HCT116 (cell line): ENCODE data around the gene RPTOR. TPM values are rescaled to one million over a fixed set of nuclear protein-coding genes. Genes with fewer than 3 reads are reported as not detected.

Source experiments
- ATAC-seq: fragments of 200-7000 bp; cut with Tn5 transposase; 2 replicates; pipeline ENCODE4 v1.9.1; 2020; ENCODE audit warnings: mild to moderate bottlenecking, moderate library complexity
- BruUV-seq: library from RNA; stranded (reverse); fragments of 400-500 nt; replicated peaks from 2 replicates; lab custom pipeline; 2021; lab: Mats Ljungman, UMichigan
- CTCF ChIA-PET: fragments of 300-600 bp; sonication (Branson Sonifier 250); formaldehyde crosslinking; loops from one replicate; lab custom pipeline; 2021; ENCODE audit warnings: antibody characterized with exemption; lab: Charles Lee
- POLR2A ChIA-PET: fragments of 300-600, 350-600 bp; sonication (Branson Sonifier 250); formaldehyde crosslinking; loops from one replicate; lab custom pipeline; 2021; ENCODE audit warnings: antibody characterized with exemption; lab: Charles Lee
- RAD21 ChIA-PET, 2 experiments: fragments of 300-600 bp; sonication (Branson Sonifier 250); formaldehyde crosslinking; loops; one replicate each; lab custom pipeline; 2023; ENCODE audit warnings: low total read pairs in 2 of 2; ENCODE audit not compliant: uncharacterized antibody in 2 of 2, unreplicated experiment in 2 of 2, low non-redundant PET in 1 of 2; lab: Charles Lee
- DNase-seq: peaks from one replicate; pipeline ENCODE4 v3.0.0-alpha.2; 2010; ENCODE audit warnings: low read depth, low spot score
- H2AFZ ChIP-seq: fragments of 200-600 bp; shearing (Covaris generic), sonication (generic); 2 replicates; pipeline ENCODE4 v1.6.1; 2017; ENCODE audit warnings: low read depth, mixed run types, mixed read lengths, antibody characterized with exemption, low read length; ENCODE audit not compliant: poor library complexity, severe bottlenecking
- H3K27ac ChIP-seq: 2 replicates; pipeline ENCODE4 v1.5.1; 2012; ENCODE audit warnings: low read depth, low read length
- H3K27me3 ChIP-seq: fragments of 200-600 bp; sonication (generic); 2 replicates; pipeline ENCODE4 v1.6.1; 2016; ENCODE audit warnings: mixed run types, low read length, mixed read lengths; ENCODE audit not compliant: insufficient read depth
- H3K36me3 ChIP-seq, 2 experiments: fragments of 200-500 bp in 1 of 2; fragments of 200-600 bp in 1 of 2; sonication (Bioruptor generic) in 1 of 2; sonication (generic) in 1 of 2; 2 replicates each; pipeline versions ENCODE4 v1.5.1 to v1.6.1; 2014 to 2016; ENCODE audit warnings: low read length in 2 of 2, inconsistent platforms in 1 of 2, mixed read lengths in 1 of 2, mixed run types in 1 of 2; ENCODE audit not compliant: insufficient read depth in 2 of 2, control insufficient read depth in 1 of 2
- H3K4me1 ChIP-seq, 2 experiments: fragments of 200-600 bp in 1 of 2; sonication (generic) in 1 of 2; 2 replicates each; pipeline versions ENCODE4 v1.5.1 to v1.6.1; 2012 to 2017; ENCODE audit warnings: low read length in 2 of 2, inconsistent platforms in 1 of 2, mild to moderate bottlenecking in 1 of 2, mixed read lengths in 1 of 2, mixed run types in 1 of 2, moderate library complexity in 1 of 2; ENCODE audit not compliant: insufficient read depth in 2 of 2, control insufficient read depth in 1 of 2
- H3K4me2 ChIP-seq: fragments of 200-600 bp; sonication (generic); 2 replicates; pipeline ENCODE4 v1.6.1; 2017; ENCODE audit warnings: mixed run types, low read length, mixed read lengths
- H3K4me3 ChIP-seq, 2 experiments: fragments of 200-600 bp in 1 of 2; sonication (generic) in 1 of 2; replicated peaks in 1 of 2; 2 replicates each; pipeline ENCODE4 v1.5.1; 2011 to 2016; ENCODE audit warnings: low read length in 2 of 2, control low read depth in 1 of 2, low read depth in 1 of 2, mild to moderate bottlenecking in 1 of 2, mixed read lengths in 1 of 2, mixed run types in 1 of 2
- H3K79me2 ChIP-seq: fragments of 200-600 bp; sonication (generic); 2 replicates; pipeline ENCODE4 v1.6.1; 2017; ENCODE audit warnings: mild to moderate bottlenecking, mixed run types, low read length, moderate library complexity, mixed read lengths; ENCODE audit not compliant: insufficient read depth
- H3K9ac ChIP-seq: fragments of 200-600 bp; sonication (generic); 2 replicates; pipeline ENCODE4 v1.6.1; 2016; ENCODE audit warnings: low read length, mixed read lengths
- H3K9me2 ChIP-seq: fragments of 200-600 bp; sonication (generic), shearing (Covaris generic); 2 replicates; pipeline ENCODE4 v1.6.1; 2017; ENCODE audit warnings: mixed run types, mild to moderate bottlenecking, moderate library complexity; ENCODE audit not compliant: insufficient read depth
- H3K9me3 ChIP-seq, 2 experiments: fragments of 200-500 bp in 1 of 2; fragments of 200-600 bp in 1 of 2; sonication (Bioruptor generic) in 1 of 2; sonication (generic) in 1 of 2; 2 replicates each; pipeline ENCODE4 v1.6.1; 2014 to 2017; ENCODE audit warnings: low read length in 2 of 2, mixed read lengths in 2 of 2, inconsistent platforms in 1 of 2, low read depth in 1 of 2, mild to moderate bottlenecking in 1 of 2, mixed run types in 1 of 2, moderate library complexity in 1 of 2; ENCODE audit not compliant: control insufficient read depth in 1 of 2, insufficient read depth in 1 of 2
- H4K20me1 ChIP-seq: fragments of 200-600 bp; sonication (generic), shearing (Covaris generic); 2 replicates; pipeline ENCODE4 v1.6.1; 2017; ENCODE audit warnings: mixed run types, mild to moderate bottlenecking, moderate library complexity; ENCODE audit not compliant: insufficient read depth
- ATF3 ChIP-seq: IDR thresholded peaks from 2 replicates; pipeline ENCODE4 v1.6.1; 2012
- CBX3 ChIP-seq: IDR thresholded peaks from 2 replicates; pipeline ENCODE4 v1.6.1; 2012; ENCODE audit warnings: low read depth
- CEBPB ChIP-seq: IDR thresholded peaks from 2 replicates; pipeline ENCODE4 v1.6.1; 2012; ENCODE audit warnings: low read depth
- EGR1 ChIP-seq: IDR thresholded peaks from 2 replicates; pipeline ENCODE4 v1.6.1; 2012; ENCODE audit warnings: low read depth
- ELF1 ChIP-seq: IDR thresholded peaks from 2 replicates; pipeline ENCODE4 v1.6.1; 2012; ENCODE audit warnings: low read depth, borderline replicate concordance
- EZH2 ChIP-seq: fragments of 200-600 bp; sonication (generic); IDR thresholded peaks from 2 replicates; pipeline ENCODE4 v1.6.1; 2017; ENCODE audit warnings: antibody characterized with exemption, mixed run types
- EZH2phosphoT487 ChIP-seq: fragments of 200-600 bp; IDR thresholded peaks from 2 replicates; pipeline ENCODE4 v1.6.1; 2018; ENCODE audit warnings: antibody characterized with exemption, borderline replicate concordance
- FOSL1 ChIP-seq: IDR thresholded peaks from 2 replicates; pipeline ENCODE4 v1.6.1; 2012; ENCODE audit warnings: low read depth
- JUND ChIP-seq: IDR thresholded peaks from 2 replicates; pipeline ENCODE4 v1.6.1; 2012
- POLR2A ChIP-seq: IDR thresholded peaks from 2 replicates; pipeline ENCODE4 v1.7.0; 2011; ENCODE audit warnings: borderline replicate concordance; ENCODE audit not compliant: insufficient read depth, insufficient read length; ENCODE audit errors: extremely low read depth
- POLR2AphosphoS5 ChIP-seq: IDR thresholded peaks from 2 replicates; pipeline ENCODE4 v1.6.1; 2011; ENCODE audit warnings: mild to moderate bottlenecking, low read depth, low read length, moderate library complexity
- RAD21 ChIP-seq: IDR thresholded peaks from 2 replicates; pipeline ENCODE4 v1.6.1; 2012; ENCODE audit warnings: low read depth, mild to moderate bottlenecking
- SIN3A ChIP-seq: IDR thresholded peaks from 2 replicates; pipeline ENCODE4 v1.6.1; 2012; ENCODE audit warnings: low read depth
- SP1 ChIP-seq: IDR thresholded peaks from 2 replicates; pipeline ENCODE4 v1.6.1; 2012; ENCODE audit warnings: low read depth
- SRF ChIP-seq: IDR thresholded peaks from 2 replicates; pipeline ENCODE4 v1.6.1; 2012; ENCODE audit warnings: low read depth
- TCF7L2 ChIP-seq: IDR thresholded peaks from 2 replicates; pipeline ENCODE4 v1.7.0; 2011; ENCODE audit warnings: borderline replicate concordance, inconsistent platforms; ENCODE audit not compliant: insufficient read depth, insufficient read length; ENCODE audit errors: extremely low read depth
- ZFX ChIP-seq: fragments of 450-650 bp; IDR thresholded peaks from 2 replicates; pipeline ENCODE4 v1.6.1; 2017
- ZNF274 ChIP-seq: fragments of 200-500 bp; sonication (Bioruptor generic); IDR thresholded peaks from 2 replicates; pipeline ENCODE4 v1.6.1; 2014; ENCODE audit warnings: mild to moderate bottlenecking, low read depth, low read length, inconsistent platforms
- intact Hi-C: fragments of 100-400 bp; cut with micrococcal nuclease; formaldehyde crosslinking; loops from 2 replicates; pipeline ENCODE4 v1.10.0; 2022
- total RNA-seq: library from RNA; stranded (reverse); gene quantifications from one replicate; pipeline ENCODE4 v1.2.1, GENCODE V29; 2021; ENCODE audit not compliant: unreplicated experiment
- TF ChIP-seq, protein P1 (sequence below): IDR thresholded peaks from 2 replicates; pipeline ENCODE4 v1.6.1; 2012; ENCODE audit warnings: low read depth
- TF ChIP-seq, protein P2 (sequence below): IDR thresholded peaks from 2 replicates; pipeline ENCODE4 v1.6.1; 2012

Gene RPTOR
- total RNA-seq, 1 experiment from 2014 or later: 69.5 TPM

DNA sequence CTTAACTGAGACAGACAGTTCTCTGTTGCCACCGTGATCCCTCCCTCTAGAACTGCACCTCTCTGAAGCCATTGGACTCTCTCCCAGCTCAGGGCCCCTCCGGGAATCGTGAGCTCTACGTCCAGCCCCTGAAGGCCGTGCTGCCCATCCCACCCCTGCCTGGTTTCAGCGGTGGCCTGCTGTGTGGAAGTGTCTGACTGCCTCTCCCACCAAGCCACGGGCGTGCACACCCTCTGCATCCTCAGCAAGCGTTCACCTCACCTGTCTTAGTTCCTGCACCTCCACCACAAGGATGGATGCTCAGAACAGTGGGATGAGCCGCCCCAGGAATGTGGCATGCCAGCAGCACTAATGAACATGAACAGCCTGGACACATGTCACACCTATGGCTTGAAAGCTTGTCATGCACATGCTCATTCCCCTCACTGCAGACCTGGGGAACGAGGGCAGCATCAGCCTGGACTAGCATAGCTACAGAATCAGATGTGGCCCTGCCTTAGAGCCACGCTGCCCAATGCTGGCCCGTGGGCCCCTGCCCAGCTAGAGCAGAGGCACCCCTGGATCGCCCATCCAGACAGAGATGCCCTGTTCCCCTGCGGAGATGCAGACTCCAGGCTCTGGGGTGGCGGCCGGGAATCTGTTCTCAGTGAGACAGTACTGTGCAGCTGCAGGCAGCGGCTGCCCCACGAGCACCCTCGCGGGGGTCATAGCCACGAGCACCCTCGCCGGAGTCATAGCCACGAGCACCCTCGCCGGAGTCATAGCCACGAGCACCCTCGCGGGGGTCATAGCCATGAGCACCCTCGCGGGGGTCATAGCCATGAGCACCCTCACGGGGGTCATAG lies 373.3 kb downstream of the RPTOR start:
- ChIA-PET CTCF (no interaction called here), RAD21 (no interaction called here)
- Histone ChIP-seq H3K27me3 (no peaks in the 10 kb centered on the region), H3K4me1 (no peaks in the 10 kb centered on the region), H3K4me2 (no peak overlapping the region), H3K36me3 (peaks cover 4 to 20% of the 10 kb centered on the region in 2 experiments; a peak in 2 of 4 replicates), H2AFZ (no peak overlapping the region), H3K9me3 (peaks cover 21 to 22% of the 10 kb centered on the region in 2 experiments; a peak in 3 of 4 replicates), H3K9me2 (no peaks in the 10 kb centered on the region), H3K4me3 (no peak overlapping the region), H3K9ac (no peak overlapping the region), H3K79me2 (no peaks in the 10 kb centered on the region)
- ATAC-seq: no peak
- no TSS peak for BruUV-seq
- TF ChIP-seq SRF (no peak), ATF3 (no peak), SP1 (no peak), RAD21 (no peak), FOSL1 (no peak), POLR2A (no peak), POLR2AphosphoS5 (no peak), EZH2 (no peak), JUND (no peak), SIN3A (no peak), CBX3 (no peak), EGR1 (no peak), ELF1 (no peak), CEBPB (no peak), ZFX (no peak), ZNF274 (no peak), TCF7L2 (no peak), EZH2phosphoT487 (no peak)
- TF ChIP-seq, protein P1, sequence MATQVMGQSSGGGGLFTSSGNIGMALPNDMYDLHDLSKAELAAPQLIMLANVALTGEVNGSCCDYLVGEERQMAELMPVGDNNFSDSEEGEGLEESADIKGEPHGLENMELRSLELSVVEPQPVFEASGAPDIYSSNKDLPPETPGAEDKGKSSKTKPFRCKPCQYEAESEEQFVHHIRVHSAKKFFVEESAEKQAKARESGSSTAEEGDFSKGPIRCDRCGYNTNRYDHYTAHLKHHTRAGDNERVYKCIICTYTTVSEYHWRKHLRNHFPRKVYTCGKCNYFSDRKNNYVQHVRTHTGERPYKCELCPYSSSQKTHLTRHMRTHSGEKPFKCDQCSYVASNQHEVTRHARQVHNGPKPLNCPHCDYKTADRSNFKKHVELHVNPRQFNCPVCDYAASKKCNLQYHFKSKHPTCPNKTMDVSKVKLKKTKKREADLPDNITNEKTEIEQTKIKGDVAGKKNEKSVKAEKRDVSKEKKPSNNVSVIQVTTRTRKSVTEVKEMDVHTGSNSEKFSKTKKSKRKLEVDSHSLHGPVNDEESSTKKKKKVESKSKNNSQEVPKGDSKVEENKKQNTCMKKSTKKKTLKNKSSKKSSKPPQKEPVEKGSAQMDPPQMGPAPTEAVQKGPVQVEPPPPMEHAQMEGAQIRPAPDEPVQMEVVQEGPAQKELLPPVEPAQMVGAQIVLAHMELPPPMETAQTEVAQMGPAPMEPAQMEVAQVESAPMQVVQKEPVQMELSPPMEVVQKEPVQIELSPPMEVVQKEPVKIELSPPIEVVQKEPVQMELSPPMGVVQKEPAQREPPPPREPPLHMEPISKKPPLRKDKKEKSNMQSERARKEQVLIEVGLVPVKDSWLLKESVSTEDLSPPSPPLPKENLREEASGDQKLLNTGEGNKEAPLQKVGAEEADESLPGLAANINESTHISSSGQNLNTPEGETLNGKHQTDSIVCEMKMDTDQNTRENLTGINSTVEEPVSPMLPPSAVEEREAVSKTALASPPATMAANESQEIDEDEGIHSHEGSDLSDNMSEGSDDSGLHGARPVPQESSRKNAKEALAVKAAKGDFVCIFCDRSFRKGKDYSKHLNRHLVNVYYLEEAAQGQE: no peak
- TF ChIP-seq, protein P2, sequence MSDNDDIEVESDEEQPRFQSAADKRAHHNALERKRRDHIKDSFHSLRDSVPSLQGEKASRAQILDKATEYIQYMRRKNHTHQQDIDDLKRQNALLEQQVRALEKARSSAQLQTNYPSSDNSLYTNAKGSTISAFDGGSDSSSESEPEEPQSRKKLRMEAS: no peak
- TF ChIP-seq, all 23 proteins: peak for 0
- Histone ChIP-seq H3K27ac (no peak overlapping the region), H4K20me1 (no peaks in the 10 kb centered on the region)
- DNase-seq: no peak
- intact Hi-C loops: no loop called here
- POLR2A ChIA-PET: no interaction called here
